Ammon's horn (tissue), 1 donor: ENCODE data around the gene DUOXA1.
"Not testable (repeated sequence)": the region's sequence is repeated elsewhere in the genome, so short reads cannot be mapped to it uniquely, and the experiment has no call there.

Source experiments
- DNase-seq: peaks from one replicate; pipeline ENCODE4 v3.0.0-alpha.2; 2016; ENCODE audit warnings: low spot score

Gene DUOXA1

GRCh38 chr15:45150997-45151396 lies 21.3 kb upstream of the DUOXA1 start:
- DNase-seq = no peak

DNA sequence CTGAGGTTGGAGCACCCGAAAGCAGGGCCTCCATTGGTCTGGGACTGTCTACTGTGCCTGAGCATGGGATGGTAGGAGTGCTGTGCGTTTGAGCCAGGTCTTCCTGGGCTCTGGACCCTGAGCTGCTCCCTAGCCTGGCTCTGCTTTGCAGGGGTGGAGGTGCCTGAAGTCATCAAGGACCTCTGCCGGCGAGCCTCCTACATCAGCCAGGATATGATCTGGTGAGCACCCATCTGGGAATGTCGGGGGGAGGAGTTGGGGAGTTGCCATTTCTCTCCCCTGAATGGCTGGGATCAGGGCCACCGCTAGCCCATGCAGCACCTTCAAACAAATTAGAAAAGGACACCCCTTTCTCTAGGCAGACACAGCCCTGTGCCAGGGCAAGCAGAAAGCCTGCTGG lies 20.8 kb upstream of the DUOXA1 start:
- DNase-seq = no peak

DNA sequence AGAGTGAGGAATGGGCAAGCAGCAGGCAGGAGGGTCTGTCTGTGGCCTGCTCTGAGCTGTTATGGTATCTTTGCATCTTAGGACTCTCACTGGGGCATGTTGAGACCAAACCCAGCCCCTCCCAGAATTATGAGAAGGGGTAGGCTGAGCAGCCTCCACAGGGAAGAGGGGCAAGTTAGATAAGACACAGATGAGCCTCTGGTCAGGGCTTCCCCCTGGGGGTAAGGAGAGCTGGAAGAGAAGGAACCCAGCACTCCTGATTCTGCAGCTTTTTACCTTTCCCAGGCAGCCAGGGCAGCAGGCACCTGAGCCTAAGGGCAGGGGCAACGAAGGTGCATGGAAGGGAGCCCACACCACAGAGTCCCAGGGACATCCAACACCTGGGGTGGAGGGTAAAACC lies 19.4 kb upstream of the DUOXA1 start:
- no peak for DNase-seq

GRCh38 chr15:45148076-45149059 lies 18.7 kb upstream of the DUOXA1 start:
- no peak for DNase-seq

DNA sequence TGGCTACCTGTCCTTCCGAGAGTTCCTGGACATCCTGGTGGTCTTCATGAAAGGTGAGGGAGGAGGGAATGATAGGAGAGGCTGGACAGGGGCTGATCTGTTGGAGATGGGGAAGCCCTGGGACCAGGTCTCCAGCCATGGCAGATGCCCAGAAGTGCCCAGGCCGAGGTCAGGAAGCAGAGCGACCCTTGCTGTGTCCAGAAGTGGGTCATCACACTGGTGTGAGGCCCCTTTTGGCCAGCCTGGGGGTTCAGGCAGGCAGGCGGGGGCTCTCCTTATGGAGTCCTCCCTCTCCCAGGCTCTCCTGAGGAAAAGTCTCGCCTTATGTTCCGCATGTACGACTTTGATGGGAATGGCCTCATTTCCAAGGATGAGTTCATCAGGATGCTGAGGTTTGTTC lies 17.9 kb upstream of the DUOXA1 start:
- no peak for DNase-seq

- DNase-seq = no peak
Observed at GRCh38 chr15:45146405-45146804, 16.7 kb upstream of the DUOXA1 start.

- DNase-seq = no peak
Observed at GRCh38 chr15:45144775-45145174, 15.1 kb upstream of the DUOXA1 start.

- DNase-seq = no peak
Observed at GRCh38 chr15:45143946-45144345, 14.3 kb upstream of the DUOXA1 start.

GRCh38 chr15:45143056-45143455 lies 13.4 kb upstream of the DUOXA1 start:
- DNase-seq = no peak

- DNase-seq = no peak
Observed at GRCh38 chr15:45141386-45141785, 11.7 kb upstream of the DUOXA1 start.

DNA sequence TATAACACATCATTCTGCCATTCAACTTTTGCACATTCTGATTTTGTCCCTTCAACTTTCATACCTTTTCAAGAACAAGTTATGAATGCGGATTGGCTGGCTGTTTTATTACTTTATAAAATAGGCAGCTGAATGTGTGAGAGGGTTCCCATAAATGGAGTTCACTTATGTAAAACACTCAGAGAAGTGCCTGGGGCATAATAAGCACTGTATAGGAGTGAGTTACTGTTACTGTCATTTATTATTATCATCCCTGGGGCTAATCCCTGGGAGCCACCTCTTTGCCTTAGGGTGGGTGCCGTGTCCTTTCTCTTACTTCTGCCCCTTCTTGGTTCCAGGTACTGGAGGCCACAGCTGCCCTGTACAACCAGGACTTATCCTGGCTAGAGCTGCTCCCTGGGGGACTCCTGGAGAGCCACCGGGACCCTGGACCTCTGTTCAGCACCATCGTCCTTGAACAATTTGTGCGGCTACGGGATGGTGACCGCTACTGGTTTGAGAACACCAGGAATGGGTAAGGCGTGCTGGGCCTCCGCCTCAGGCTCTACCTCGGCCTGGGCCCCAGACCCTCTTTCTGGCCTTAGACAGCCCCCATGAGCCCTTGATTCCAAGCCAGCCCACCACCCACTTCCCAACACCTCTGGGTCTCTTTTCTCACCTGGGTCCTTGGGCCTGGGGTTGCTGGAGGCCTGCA lies 11.0 kb upstream of the DUOXA1 start:
- DNase-seq = no peak

- DNase-seq = no peak
Observed at GRCh38 chr15:45139770-45140169, 10.1 kb upstream of the DUOXA1 start.

DNA sequence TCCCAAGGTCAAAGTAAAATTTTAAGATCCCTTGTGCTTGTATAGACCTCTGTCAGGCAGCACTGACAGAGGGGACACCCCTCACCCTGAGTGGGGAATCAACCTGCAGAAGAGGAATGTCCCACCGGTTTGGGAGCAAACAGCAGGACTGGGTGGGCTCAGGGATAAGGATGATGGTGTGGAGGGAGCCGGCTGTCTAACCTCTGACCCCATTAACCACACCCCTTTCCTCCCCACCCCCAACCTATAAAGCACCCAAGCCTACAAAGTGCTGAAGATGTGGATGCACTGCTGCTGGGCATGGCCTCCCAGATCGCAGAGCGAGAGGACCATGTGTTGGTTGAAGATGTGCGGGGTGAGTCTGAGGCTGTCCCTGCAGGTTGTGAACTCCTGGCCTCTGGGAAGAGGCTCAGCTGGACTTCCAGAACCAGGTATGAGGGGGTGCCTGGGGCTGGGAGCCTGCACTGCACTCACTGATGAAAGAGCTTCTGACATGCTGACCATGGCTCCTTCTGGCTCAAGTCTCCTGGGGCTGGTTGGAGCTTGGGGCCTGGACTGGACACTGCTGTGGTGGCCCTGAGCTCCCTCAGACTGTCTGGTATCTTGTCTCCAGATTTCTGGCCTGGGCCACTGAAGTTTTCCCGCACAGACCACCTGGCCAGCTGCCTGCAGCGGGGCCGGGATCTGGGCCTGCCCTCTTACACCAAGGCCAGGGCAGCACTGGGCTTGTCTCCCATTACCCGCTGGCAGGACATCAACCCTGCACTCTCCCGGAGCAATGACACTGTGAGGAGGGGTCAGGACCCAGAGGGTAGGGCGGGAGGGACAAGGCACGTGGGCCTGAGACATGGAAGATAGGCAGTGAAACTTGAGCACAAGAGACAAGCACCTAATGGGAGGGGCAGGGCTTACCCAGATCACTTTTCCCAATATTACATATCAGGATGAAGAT lies 9.4 kb upstream of the DUOXA1 start:
- no peak for DNase-seq

DNA sequence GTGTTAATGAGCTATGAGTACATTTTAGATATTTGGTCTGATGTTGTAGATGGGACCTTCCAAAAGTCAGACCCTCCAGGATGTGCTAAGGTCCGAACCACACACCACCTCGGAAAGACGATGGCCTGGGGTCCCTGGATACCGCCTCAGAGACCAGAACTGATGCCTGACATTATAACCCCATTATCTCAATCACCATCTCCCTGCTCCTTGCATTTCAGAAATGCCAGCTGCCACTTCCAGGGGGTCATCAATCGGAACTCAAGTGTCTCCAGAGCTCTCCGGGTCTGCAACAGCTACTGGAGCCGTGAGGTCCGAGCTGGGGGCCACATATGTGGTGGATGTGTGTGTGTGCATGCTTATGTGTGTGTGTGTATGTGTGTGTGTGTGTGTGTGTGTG lies 8.0 kb upstream of the DUOXA1 start:
- no peak for DNase-seq

GRCh38 chr15:45136378-45136764 lies 6.7 kb upstream of the DUOXA1 start:
- DNase-seq = no peak

DNA sequence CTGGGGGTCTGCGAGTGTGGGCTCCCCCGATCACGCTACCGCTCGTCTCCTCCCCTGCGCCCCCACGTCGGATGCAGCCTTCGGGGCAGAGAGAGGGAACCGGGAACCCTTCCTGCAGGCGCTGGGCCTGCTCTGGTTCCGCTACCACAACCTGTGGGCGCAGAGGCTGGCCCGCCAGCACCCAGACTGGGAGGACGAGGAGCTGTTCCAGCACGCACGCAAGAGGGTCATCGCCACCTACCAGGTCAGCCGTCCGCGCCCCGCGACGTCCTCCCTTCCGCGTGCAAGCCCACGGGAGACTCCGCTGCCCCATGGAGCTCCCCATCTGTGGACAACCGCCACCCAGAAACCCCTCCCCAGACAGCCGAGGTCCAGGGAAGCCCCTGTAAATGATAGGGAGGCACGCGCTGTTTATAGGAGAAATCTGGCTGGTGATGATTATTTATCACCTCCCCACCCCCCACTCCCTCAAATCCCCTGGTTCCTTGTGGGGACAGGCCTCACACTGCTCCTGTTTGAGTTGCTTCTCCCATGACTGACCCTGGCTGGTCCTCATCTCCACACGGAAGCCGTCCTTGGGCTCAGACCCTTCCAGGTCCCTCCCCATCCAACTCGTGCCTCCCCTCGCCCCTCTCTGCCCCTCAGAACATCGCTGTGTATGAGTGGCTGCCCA lies 6.2 kb upstream of the DUOXA1 start:
- not testable (repeated sequence) for DNase-seq

DNA sequence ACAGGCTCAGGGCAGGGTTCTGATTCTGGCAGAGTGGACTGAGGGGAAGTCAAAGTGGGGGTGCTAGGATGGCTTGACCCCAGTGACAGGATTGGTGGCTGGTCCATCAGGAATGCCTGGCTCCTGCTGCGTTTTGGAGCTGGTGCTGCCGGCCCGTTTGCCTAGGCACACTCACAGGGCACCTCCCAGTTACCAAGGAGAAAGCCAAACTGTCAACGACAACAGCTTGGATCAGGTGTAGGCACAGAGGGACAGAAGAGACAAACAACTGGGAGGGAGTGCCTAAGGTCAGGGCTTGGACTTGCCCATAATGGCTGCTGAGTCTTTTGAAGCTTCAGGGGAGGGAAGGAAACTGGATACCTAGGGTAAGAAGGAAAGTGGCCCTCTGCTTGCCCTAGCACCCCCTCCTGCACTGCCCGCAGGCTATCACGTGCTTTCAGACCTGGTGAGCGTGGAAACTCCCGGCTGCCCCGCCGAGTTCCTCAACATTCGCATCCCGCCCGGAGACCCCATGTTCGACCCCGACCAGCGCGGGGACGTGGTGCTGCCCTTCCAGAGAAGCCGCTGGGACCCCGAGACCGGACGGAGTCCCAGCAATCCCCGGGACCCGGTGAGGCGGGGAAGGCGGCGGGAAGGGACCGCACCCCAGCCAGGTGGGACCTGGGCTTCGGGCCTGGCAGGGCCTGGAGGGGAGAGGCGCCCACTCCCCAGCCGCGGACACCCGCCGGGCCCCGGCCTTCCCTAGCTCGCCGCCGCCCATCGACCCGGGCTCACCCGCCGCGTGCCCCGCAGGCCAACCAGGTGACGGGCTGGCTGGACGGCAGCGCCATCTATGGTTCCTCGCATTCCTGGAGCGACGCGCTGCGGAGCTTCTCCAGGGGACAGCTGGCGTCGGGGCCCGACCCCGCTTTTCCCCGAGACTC lies 5.3 kb upstream of the DUOXA1 start:
- DNase-seq = no peak

GRCh38 chr15:45134046-45134445 lies 4.4 kb upstream of the DUOXA1 start:
- no peak for DNase-seq

DNA sequence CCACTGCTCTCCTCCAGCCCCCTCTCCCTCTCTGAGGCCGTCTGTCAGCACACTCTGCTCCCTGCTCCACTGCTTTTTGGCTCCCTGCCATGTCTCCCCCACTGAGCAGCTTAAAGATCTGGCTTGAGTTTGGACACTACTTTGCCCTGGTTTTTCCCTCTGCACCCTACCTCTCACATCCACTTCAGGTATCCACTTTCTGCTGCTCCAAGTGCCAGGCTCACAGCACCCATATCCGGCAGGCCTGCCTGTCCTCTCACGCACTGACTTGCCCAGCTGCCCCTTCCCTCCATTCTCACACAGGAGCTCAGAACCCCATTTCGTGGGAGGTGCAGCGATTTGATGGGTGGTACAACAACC lies 3.9 kb upstream of the DUOXA1 start:
- DNase-seq = no peak

- DNase-seq = no peak
Observed at GRCh38 chr15:45132844-45133560, 3.3 kb upstream of the DUOXA1 start.
